Lower lobe of right lung (tissue), 2 donors: ENCODE data around the gene ARHGAP22. TPM values are rescaled to one million over a fixed set of nuclear protein-coding genes. Genes with fewer than 3 reads are reported as not detected.

ENCODE experiments used
- ATAC-seq, 2 donors: fragments of 200-7000 bp; cut with Tn5 transposase; one replicate each; pipeline ENCODE4 v1.9.1; 2020 to 2022; ENCODE audit warnings: mild to moderate bottlenecking in 2 of 2, moderate library complexity in 2 of 2
- DNase-seq: peaks from one replicate; pipeline ENCODE4 v3.0.0-alpha.2; 2020
- H3K27ac ChIP-seq: fragments of 200-600 bp; one replicate; pipeline ENCODE4 v1.8.0; 2022
- H3K27me3 ChIP-seq: fragments of 200-600 bp; one replicate; pipeline ENCODE4 v1.8.0; 2022; ENCODE audit warnings: low read depth
- H3K36me3 ChIP-seq: fragments of 200-600 bp; one replicate; pipeline ENCODE4 v1.8.0; 2022; ENCODE audit warnings: mild to moderate bottlenecking
- H3K4me1 ChIP-seq: fragments of 200-600 bp; one replicate; pipeline ENCODE4 v1.8.0; 2022
- H3K4me3 ChIP-seq: fragments of 200-600 bp; one replicate; pipeline ENCODE4 v1.8.0; 2022; ENCODE audit warnings: mild to moderate bottlenecking
- H3K9me3 ChIP-seq: fragments of 200-600 bp; one replicate; pipeline ENCODE4 v1.8.0; 2022
- CTCF ChIP-seq: fragments of 200-600 bp; IDR thresholded peaks from one replicate; pipeline ENCODE4 v1.8.0; 2022; ENCODE audit warnings: antibody characterized with exemption, mild to moderate bottlenecking
- intact Hi-C: fragments of 100-400 bp; cut with DNase I; formaldehyde crosslinking; loops from one replicate; pipeline ENCODE4 v1.11.0; 2022
- total RNA-seq: library from RNA; stranded (reverse); fragmentation: NEBNext Ultra II Directional; extraction: Animal tissue kit (Norgen Biotek cat#: 25700); gene quantifications from one replicate; pipeline ENCODE4 v1.2.1, GENCODE V29; 2021
- donor health status: DM: no; HTN: yes; CAD: no; lungs with severe emphysema.

ARHGAP22 gene
- total RNA-seq, 1 donor from 2014 or later: 9.6 TPM

DNA sequence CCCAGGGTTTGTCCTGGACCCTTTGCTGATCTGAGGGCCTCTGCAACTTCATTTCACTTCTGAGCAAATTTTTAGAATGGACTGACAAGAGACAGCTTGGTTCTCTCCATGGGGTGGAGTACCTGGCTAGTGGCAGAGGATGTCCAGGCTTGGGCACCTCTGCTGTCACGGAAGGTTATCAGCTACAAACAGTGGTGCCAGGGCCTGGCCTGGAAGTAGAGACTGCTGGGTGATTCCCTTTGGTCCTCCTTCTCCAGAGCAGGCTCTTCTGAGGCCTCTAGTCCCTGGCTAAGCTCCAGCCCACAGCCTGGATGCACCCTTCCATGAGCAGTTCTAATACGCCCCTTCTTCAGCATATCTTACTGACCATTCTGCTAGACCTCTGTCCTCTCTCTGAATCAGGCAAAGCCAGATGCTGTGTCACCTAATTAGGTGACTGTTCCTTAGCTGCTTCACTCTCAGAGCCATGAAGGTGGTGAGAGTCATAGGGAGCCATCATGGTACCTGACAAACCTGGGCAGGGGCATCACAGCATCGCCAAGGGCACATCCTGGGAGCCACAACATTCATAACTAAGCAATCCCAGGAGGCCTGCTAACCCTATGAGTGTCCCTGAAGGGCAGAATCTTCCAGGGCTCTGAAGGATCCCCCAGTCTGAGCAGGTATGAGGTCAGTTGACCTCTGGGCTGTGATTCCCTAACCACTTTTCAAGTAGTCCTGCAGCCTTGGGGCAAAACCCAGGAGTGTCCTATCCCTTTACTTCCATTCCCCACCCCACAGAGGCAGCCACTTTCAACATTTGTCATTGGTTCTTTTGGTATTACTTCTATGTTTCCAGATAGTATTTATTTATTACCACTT is 4.0 kb downstream of the ARHGAP22 start:
- Histone ChIP-seq H3K36me3 (no peaks in the 10 kb centered on the region), H3K9me3 (no peaks in the 10 kb centered on the region), H3K4me1 (peaks cover 19% of the 10 kb centered on the region), H3K27me3 (peaks cover 7% of the 10 kb centered on the region), H3K4me3 (no peak overlapping the region), H3K27ac (no peak overlapping the region)
- ATAC-seq (no peak), DNase-seq (no peak)
- intact Hi-C loops: no loop called here
- no peak for TF ChIP-seq CTCF

DNA sequence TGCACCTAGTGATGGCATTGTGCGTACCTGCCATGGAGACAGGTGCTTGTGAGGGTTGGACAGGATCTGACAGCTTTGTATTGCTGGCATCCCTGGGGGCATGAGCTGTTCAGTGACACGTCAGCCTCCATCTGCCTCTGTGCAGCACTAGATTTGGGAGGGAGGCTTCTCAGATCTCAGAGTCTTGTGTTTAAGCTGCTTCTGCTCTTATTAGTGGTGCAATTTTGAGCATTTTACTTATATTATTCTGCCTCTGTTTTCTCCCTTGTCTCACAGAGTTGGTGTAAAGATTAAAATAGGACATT is 5.1 kb downstream of the ARHGAP22 start:
- H3K36me3 ChIP-seq: no peaks in the 10 kb centered on the region
- intact Hi-C loops: no loop called here

GRCh38 chr10:48598936-48599829 is 5.7 kb downstream of the ARHGAP22 start:
- DNase-seq: no peak
- no peak overlapping the region for H3K27ac ChIP-seq
- intact Hi-C loops: no loop called here
- no peak for TF ChIP-seq CTCF
- H3K4me3 ChIP-seq: no peak overlapping the region
- no peaks in the 10 kb centered on the region for H3K36me3 ChIP-seq
- no peaks in the 10 kb centered on the region for H3K9me3 ChIP-seq
- H3K27me3 ChIP-seq: peaks cover 5% of the 10 kb centered on the region
- no peak for ATAC-seq
- H3K4me1 ChIP-seq: peaks cover 6% of the 10 kb centered on the region

More for the DNA sequence above, 5.1 kb downstream of the ARHGAP22 start:
- Histone ChIP-seq H3K4me1 (peaks cover 12% of the 10 kb centered on the region), H3K9me3 (no peaks in the 10 kb centered on the region), H3K27me3 (peaks cover 7% of the 10 kb centered on the region), H3K4me3 (no peak overlapping the region), H3K27ac (no peak overlapping the region)
- no peak for ATAC-seq
- DNase-seq: no peak
- no peak for TF ChIP-seq CTCF

DNA sequence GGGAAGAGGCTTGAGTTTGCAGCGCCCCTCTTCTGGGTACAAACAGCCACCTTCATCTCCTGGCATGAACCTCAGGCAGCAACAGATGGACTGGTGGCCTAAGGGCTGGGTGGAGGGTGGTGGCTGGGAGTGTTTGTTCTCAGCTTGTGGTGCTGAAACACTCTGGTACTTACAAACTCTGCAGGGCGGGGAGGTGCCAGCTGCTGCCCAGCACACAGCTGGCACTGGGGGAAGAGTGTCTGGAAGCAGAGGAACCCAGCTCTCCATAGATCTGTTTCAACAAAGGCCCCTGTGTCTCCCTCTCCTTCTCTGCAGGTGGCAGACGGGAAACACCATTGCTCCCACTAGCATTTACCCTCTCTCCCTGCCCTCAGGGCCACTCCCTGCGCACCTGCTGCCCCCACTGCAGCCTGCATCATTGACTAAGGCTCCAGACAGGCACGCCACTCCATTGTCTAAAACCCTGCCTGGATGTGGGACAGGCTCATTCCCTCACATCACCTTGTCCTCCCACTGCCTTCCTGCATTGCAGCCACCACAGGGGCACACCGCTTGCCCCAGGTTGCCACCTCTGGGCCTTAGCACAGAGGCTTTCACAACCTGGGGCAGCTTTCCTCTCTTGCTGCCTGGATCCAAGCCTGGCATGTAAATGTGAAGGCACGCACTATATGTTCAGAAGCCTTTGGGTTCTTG is 6.5 kb downstream of the ARHGAP22 start:
- DNase-seq (no peak), ATAC-seq (no peak)
- Histone ChIP-seq H3K36me3 (no peaks in the 10 kb centered on the region), H3K27ac (no peak overlapping the region), H3K4me1 (no peaks in the 10 kb centered on the region), H3K27me3 (no peaks in the 10 kb centered on the region), H3K4me3 (no peak overlapping the region), H3K9me3 (no peaks in the 10 kb centered on the region)
- TF ChIP-seq CTCF: no peak
- intact Hi-C loops: no loop called here

GRCh38 chr10:48595539-48595932 is 9.3 kb downstream of the ARHGAP22 start:
- no peak overlapping the region for H3K27ac ChIP-seq
- intact Hi-C loops: no loop called here
- no peak for ATAC-seq
- no peaks in the 10 kb centered on the region for H3K27me3 ChIP-seq
- no peak for TF ChIP-seq CTCF
- H3K9me3 ChIP-seq: no peaks in the 10 kb centered on the region
- H3K36me3 ChIP-seq: no peaks in the 10 kb centered on the region
- no peak for DNase-seq
- no peaks in the 10 kb centered on the region for H3K4me1 ChIP-seq
- H3K4me3 ChIP-seq: no peak overlapping the region
